Measurements from ENCODE around the gene NRL. TPM values are rescaled to one million over a fixed set of nuclear protein-coding genes. Genes with fewer than 3 reads are reported as not detected.

The NRL gene
- total and polyA plus RNA-seq, 9 of the 15 experiments (the other 6 are each of a cell fraction or from before 2014, with no cell fraction given), result 0.07 to 2.7 (median 1.4) TPM; not detected in 1

DNA sequence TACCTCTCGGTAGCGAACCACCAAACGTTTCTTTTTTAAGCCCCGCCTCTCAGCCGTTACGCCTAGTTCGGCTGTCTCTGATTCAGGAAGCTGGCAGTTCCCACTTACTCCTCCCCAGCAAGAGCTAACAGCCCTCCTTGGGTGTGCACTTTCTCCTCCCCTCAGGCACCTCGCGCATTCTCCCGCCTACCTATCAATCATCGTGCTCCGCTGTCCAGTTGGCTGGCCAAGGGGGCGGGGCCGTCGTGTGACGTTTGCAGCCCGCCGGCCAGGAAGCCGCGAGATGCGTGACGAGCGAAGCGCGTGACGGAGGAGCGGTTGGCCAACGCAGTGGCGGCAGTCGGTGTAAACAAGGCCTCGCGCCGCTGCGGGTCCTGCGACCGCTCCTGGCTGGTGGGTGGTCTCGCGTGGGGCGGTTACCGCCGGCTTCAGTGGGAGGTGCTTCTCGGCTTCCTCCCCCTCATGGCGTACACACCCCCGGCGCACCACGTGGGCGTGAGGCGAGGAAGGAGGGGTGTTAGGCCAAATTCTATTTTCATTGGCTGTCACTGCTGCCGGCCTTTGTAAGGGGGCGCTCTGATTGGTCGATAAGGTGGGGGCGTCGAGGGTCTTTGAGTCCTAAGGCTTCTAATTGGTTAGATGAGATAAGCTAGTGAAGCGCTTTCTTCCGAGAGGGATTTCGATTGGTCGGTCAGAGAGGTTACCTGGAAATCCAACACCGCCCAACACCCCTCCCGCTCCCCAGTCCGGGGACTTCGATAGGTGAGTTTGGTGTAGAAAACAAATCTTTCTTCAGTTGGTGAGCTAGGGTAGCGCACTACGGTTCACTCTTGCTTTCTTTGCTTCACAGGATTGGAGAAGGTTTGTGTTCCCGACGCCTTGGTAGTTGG is at the start of gene NRL, which contains the start of gene DCAF11 (continued):
- TF ChIP-seq, protein P1, sequence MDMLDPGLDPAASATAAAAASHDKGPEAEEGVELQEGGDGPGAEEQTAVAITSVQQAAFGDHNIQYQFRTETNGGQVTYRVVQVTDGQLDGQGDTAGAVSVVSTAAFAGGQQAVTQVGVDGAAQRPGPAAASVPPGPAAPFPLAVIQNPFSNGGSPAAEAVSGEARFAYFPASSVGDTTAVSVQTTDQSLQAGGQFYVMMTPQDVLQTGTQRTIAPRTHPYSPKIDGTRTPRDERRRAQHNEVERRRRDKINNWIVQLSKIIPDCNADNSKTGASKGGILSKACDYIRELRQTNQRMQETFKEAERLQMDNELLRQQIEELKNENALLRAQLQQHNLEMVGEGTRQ (CRISPR knock-in tag; IDR thresholded peaks at IDR 0.05), result peak; percentile 91
- TF ChIP-seq, protein P2, sequence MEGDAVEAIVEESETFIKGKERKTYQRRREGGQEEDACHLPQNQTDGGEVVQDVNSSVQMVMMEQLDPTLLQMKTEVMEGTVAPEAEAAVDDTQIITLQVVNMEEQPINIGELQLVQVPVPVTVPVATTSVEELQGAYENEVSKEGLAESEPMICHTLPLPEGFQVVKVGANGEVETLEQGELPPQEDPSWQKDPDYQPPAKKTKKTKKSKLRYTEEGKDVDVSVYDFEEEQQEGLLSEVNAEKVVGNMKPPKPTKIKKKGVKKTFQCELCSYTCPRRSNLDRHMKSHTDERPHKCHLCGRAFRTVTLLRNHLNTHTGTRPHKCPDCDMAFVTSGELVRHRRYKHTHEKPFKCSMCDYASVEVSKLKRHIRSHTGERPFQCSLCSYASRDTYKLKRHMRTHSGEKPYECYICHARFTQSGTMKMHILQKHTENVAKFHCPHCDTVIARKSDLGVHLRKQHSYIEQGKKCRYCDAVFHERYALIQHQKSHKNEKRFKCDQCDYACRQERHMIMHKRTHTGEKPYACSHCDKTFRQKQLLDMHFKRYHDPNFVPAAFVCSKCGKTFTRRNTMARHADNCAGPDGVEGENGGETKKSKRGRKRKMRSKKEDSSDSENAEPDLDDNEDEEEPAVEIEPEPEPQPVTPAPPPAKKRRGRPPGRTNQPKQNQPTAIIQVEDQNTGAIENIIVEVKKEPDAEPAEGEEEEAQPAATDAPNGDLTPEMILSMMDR (IDR thresholded peaks at IDR 0.05 in 2 of 3, conservative IDR thresholded peaks at IDR 0.05 in 1 of 3; ENCODE audit: insufficient read depth in 2 of 3, low read depth in 1 of 3, low read length in 3 of 3), result no peak
- TF ChIP-seq JUNB (CRISPR knock-in tag; conservative IDR thresholded peaks at IDR 0.05), result no peak
- TF ChIP-seq, protein P3, sequence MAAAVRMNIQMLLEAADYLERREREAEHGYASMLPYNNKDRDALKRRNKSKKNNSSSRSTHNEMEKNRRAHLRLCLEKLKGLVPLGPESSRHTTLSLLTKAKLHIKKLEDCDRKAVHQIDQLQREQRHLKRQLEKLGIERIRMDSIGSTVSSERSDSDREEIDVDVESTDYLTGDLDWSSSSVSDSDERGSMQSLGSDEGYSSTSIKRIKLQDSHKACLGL (CRISPR knock-in tag; IDR thresholded peaks at IDR 0.05; ENCODE audit: borderline replicate concordance, poor library complexity, severe bottlenecking), result peak; percentile 80
- no peak for TF ChIP-seq TGIF2 (CRISPR knock-in tag; IDR thresholded peaks at IDR 0.05)
- no peak for TF ChIP-seq XRCC3 (IDR thresholded peaks at IDR 0.05)
- no peak for TF ChIP-seq RBM22 (IDR thresholded peaks at IDR 0.05; ENCODE audit: low read depth, low read length, poor library complexity, severe bottlenecking)
- TF ChIP-seq, protein P4, sequence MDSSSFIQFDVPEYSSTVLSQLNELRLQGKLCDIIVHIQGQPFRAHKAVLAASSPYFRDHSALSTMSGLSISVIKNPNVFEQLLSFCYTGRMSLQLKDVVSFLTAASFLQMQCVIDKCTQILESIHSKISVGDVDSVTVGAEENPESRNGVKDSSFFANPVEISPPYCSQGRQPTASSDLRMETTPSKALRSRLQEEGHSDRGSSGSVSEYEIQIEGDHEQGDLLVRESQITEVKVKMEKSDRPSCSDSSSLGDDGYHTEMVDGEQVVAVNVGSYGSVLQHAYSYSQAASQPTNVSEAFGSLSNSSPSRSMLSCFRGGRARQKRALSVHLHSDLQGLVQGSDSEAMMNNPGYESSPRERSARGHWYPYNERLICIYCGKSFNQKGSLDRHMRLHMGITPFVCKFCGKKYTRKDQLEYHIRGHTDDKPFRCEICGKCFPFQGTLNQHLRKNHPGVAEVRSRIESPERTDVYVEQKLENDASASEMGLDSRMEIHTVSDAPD (CRISPR knock-in tag; IDR thresholded peaks at IDR 0.05), result no peak
- no peak for TF ChIP-seq POLR2A (conservative IDR thresholded peaks at IDR 0.05)
- TF ChIP-seq ESRRA (IDR thresholded peaks at IDR 0.05; ENCODE audit: borderline replicate concordance, low read depth), result peak; percentile 10; the same call in 1 of the 2 replicates
- TF ChIP-seq SIRT6 (IDR thresholded peaks at IDR 0.05; ENCODE audit: low read depth, low read length), result no peak
- TF ChIP-seq, protein P5, sequence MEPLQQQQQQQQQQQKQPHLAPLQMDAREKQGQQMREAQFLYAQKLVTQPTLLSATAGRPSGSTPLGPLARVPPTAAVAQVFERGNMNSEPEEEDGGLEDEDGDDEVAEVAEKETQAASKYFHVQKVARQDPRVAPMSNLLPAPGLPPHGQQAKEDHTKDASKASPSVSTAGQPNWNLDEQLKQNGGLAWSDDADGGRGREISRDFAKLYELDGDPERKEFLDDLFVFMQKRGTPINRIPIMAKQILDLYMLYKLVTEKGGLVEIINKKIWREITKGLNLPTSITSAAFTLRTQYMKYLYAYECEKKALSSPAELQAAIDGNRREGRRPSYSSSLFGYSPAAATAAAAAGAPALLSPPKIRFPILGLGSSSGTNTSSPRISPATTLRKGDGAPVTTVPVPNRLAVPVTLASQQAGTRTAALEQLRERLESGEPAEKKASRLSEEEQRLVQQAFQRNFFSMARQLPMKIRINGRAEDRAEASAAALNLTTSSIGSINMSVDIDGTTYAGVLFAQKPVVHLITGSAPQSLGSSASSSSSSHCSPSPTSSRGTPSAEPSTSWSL (CRISPR knock-in tag; IDR thresholded peaks at IDR 0.05; ENCODE audit: borderline replicate concordance), result no peak
- TF ChIP-seq HDAC8 (tag; IDR thresholded peaks at IDR 0.05), result no peak
- TF ChIP-seq, protein P6, sequence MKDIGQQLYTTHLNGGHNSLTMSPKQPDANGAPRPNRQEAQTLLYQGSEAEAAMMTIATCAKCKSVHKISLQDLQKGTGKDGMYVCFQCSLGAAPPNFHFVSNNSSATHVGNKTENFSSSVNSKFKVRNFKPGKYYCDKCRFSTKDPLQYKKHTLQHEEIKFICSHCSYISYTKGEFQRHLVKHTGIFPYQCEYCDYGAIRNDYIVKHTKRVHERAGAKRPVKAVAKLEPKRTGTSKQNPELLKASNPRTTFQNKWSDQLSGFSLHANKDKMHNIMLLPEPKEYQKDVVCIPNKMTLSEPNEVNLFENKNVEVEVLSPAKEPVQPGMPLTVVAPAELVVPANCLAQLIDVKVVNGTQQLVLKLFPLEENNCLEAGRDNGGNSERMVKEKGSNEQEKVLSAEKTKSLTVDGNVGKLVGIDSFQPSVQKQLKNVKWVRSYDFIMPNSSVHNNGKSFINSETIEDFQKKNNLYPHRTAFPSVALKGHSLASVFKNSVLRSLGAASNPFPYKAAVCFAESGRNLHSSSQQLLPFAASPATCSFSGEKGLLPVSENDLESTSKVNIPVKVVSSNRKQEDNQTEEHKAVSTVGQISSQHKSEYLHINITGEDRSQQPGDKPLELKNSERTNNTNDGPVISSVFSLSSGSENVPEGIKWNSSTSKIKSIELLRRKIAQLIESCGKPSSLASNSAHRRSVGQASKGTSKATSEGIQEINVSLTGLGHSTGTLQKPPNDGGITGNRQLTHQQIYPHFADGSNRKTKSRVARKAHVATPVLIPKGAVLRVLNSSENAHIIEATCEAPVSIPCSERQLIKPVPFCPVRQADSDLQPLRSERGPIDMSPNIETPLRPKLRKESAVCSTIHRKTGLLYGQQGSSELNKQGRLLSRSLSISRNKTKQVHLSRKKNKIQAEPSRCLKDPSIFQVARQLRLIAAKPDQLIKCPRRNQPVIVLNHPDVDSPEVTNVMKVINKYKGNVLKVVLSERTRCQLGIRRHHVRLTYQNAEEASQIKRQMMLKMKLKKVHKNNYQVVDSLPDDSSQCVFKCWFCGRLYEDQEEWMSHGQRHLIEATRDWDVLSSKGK (CRISPR knock-in tag; IDR thresholded peaks at IDR 0.05), result no peak
- peak; percentile 84 for TF ChIP-seq HDAC3 (IDR thresholded peaks at IDR 0.05; ENCODE audit: borderline replicate concordance, partially characterized antibody)
- TF ChIP-seq KLF1 (tag; IDR thresholded peaks at IDR 0.05), result peak; percentile 65; the same call in 1 of the 2 replicates
